CD4-positive, alpha-beta T cell (primary cell): Measurements from ENCODE around the gene CHPF2. TPM values are rescaled to one million over a fixed set of nuclear protein-coding genes. Genes with fewer than 3 reads are reported as not detected.

Experiments used
- ATAC-seq: fragments of 200-7000 bp; cut with Tn5 transposase; one replicate; pipeline ENCODE4 v1.10.0; 2022; ENCODE audit warnings: mild to moderate bottlenecking; ENCODE audit not compliant: poor library complexity
- CTCF ChIA-PET: fragments of 350-600 bp; sonication (Branson Sonifier 250); formaldehyde crosslinking; loops from one replicate; lab custom pipeline; 2021; ENCODE audit warnings: antibody characterized with exemption, inconsistent platforms; lab: Charles Lee
- POLR2A ChIA-PET: fragments of 350-600 bp; sonication (Branson Sonifier 250); formaldehyde crosslinking; loops from one replicate; lab custom pipeline; 2021; ENCODE audit warnings: antibody characterized with exemption, inconsistent platforms; lab: Charles Lee
- DNase-seq, 14 experiments: peaks; one replicate each; pipeline ENCODE4 v3.0.0-alpha.2; 2013 to 2020; ENCODE audit warnings: mixed read lengths in 2 of 14
- H3K27ac ChIP-seq, 2 donors: one replicate each; pipeline versions ENCODE4 v1.5.1 to v1.7.0; 2013; ENCODE audit warnings: low read length in 2 of 2, low read depth in 1 of 2, mild to moderate bottlenecking in 1 of 2
- H3K27me3 ChIP-seq, 2 experiments: 1 replicate in 1 of 2; 2 replicates in 1 of 2; pipeline versions ENCODE4 v1.6.1 to v1.7.0; 2013; ENCODE audit warnings: low read length in 2 of 2, control low read depth in 1 of 2, mild to moderate bottlenecking in 1 of 2, moderate library complexity in 1 of 2; ENCODE audit not compliant: insufficient read depth in 2 of 2, control insufficient read depth in 1 of 2
- H3K36me3 ChIP-seq: one replicate; pipeline ENCODE4 v1.6.1; 2013; ENCODE audit warnings: low read length, control low read depth; ENCODE audit not compliant: insufficient read depth
- H3K4me1 ChIP-seq: one replicate; pipeline ENCODE4 v1.6.1; 2013; ENCODE audit warnings: low read length, control low read depth; ENCODE audit not compliant: insufficient read depth
- H3K4me3 ChIP-seq: one replicate; pipeline ENCODE4 v1.5.1; 2013; ENCODE audit warnings: mild to moderate bottlenecking, low read length, moderate library complexity
- H3K9me3 ChIP-seq, 2 experiments: 1 replicate in 1 of 2; 2 replicates in 1 of 2; pipeline versions ENCODE4 v1.6.1 to v1.7.0; 2013; ENCODE audit warnings: low read length in 2 of 2, mild to moderate bottlenecking in 2 of 2, control low read depth in 1 of 2, moderate library complexity in 1 of 2; ENCODE audit not compliant: control insufficient read depth in 1 of 2, insufficient read depth in 1 of 2
- H3K27ac Mint-ChIP-seq: one replicate; pipeline ENCODE4 v1.8.0; 2020; ENCODE audit warnings: mixed read lengths
- H3K27me3 Mint-ChIP-seq: one replicate; pipeline ENCODE4 v1.8.0; 2021; ENCODE audit warnings: mixed read lengths
- H3K36me3 Mint-ChIP-seq: one replicate; pipeline ENCODE4 v1.8.0; 2021; ENCODE audit warnings: low read depth, mixed read lengths
- H3K4me1 Mint-ChIP-seq: one replicate; pipeline ENCODE4 v1.8.0; 2021; ENCODE audit warnings: low read depth, mixed read lengths
- H3K4me3 Mint-ChIP-seq: one replicate; pipeline ENCODE4 v1.8.0; 2020; ENCODE audit warnings: mild to moderate bottlenecking, mixed read lengths
- H3K9me3 Mint-ChIP-seq: one replicate; pipeline ENCODE4 v1.8.0; 2020; ENCODE audit warnings: mixed read lengths
- CTCF ChIP-seq: fragments of 200-600 bp; IDR thresholded peaks from one replicate; pipeline ENCODE4 v1.8.0; 2022; ENCODE audit warnings: antibody characterized with exemption, mild to moderate bottlenecking
- intact Hi-C, 2 experiments: fragments of 100-400 bp; cut with DNase I in 1 of 2; cut with micrococcal nuclease in 1 of 2; formaldehyde crosslinking; loops; one replicate each; pipeline versions ENCODE4 v1.15.1 to v1.9.0; 2023 to 2025; cut with DNase I, micrococcal nuclease
- total RNA-seq, 174 experiments: library from RNA in 2 of 174; stranded (reverse) in 2 of 174; gene quantifications; one replicate each; pipeline ENCODE4 v1.2.3 and lab custom pipeline; 2021 to 2026

The CHPF2 gene
- total RNA-seq, 2 experiments from 2014 or later: 29.6 to 30.5 TPM

GRCh38 chr7:151244196-151244840, 12.0 kb downstream of the CHPF2 start:
- H3K36me3 Mint-ChIP-seq: peaks cover 4% of the 10 kb centered on the region
- ChIA-PET CTCF (interaction anchor here (0.8 to 2.7 kb wide), 9 partner anchors 9 to 120 kb away, joined by 3 to 16 read pairs (median 9); partner anchors contain the start of genes ABCF2 and CHPF2), POLR2A (interaction anchor here (0.6 to 2.9 kb wide), 6 partner anchors 11 to 275 kb away, joined by 3 to 25 read pairs (median 4); partner anchors contain the start of genes ABCF2, CHPF2, NUB1 and RHEB)
- Histone ChIP-seq H3K27me3 (peaks cover 32 to 33% of the 10 kb centered on the region in 2 experiments), H3K27ac (no peak overlapping the region), H3K36me3 (peaks cover 5% of the 10 kb centered on the region), H3K9me3 (no peaks in the 10 kb centered on the region), H3K4me3 (peak overlapping the region; percentile 36), H3K4me1 (peaks cover 52% of the 10 kb centered on the region)
- H3K9me3 Mint-ChIP-seq: no peaks in the 10 kb centered on the region
- peaks cover 46% of the 10 kb centered on the region for H3K27me3 Mint-ChIP-seq
- peak in 12 of 14 experiments; percentile 30 to 82 (median 46) for DNase-seq
- H3K4me1 Mint-ChIP-seq: peaks cover 45% of the 10 kb centered on the region
- intact Hi-C loops: loop anchor here (1.0 to 10.0 kb wide), 5 partner anchors 18 to 120 kb away; partner anchors contain the start of genes ABCF2 (in 2 of the 2) and GBX1 (in 1 of the 2)
- peak; percentile 21 for ATAC-seq
- TF ChIP-seq CTCF: peak; percentile 77
- H3K27ac Mint-ChIP-seq: peak overlapping the region; percentile 63
- H3K4me3 Mint-ChIP-seq: peak overlapping the region; percentile 79

GRCh38 chr7:151244841-151245346, 12.6 kb downstream of the CHPF2 start:
- peaks cover 47% of the 10 kb centered on the region for H3K4me1 Mint-ChIP-seq
- no peak for ATAC-seq

More at GRCh38 chr7:151244841-151245346, 12.6 kb downstream of the CHPF2 start:
- TF ChIP-seq CTCF: no peak
- intact Hi-C loops: loop anchor here (1.0 to 10.0 kb wide), 6 partner anchors 18 to 121 kb away; partner anchors contain the start of genes ABCF2 (in 2 of the 2) and GBX1 (in 2 of the 2)
- ChIA-PET POLR2A (interaction anchor here (0.9 to 2.9 kb wide), 5 partner anchors 12 to 275 kb away, joined by 3 to 25 read pairs (median 4); partner anchors contain the start of genes ABCF2, CHPF2, NUB1 and RHEB), CTCF (interaction anchor here (1.0 to 2.7 kb wide), 8 partner anchors 10 to 121 kb away, joined by 4 to 16 read pairs (median 9); partner anchors contain the start of genes ABCF2 and CHPF2)
- H3K4me3 ChIP-seq: peak overlapping the region; percentile 47
- Mint-ChIP-seq H3K27ac (no peak overlapping the region), H3K36me3 (peaks cover 3% of the 10 kb centered on the region), H3K4me3 (peak overlapping the region; percentile 79), H3K27me3 (peaks cover 50% of the 10 kb centered on the region), H3K9me3 (no peaks in the 10 kb centered on the region)
- H3K36me3 ChIP-seq: no peaks in the 10 kb centered on the region
- DNase-seq: peak in 2 of 14 experiments; percentile 44 to 52
- H3K27ac ChIP-seq: no peak overlapping the region
- H3K9me3 ChIP-seq: no peaks in the 10 kb centered on the region
- peaks cover 34 to 38% of the 10 kb centered on the region in 2 experiments for H3K27me3 ChIP-seq
- H3K4me1 ChIP-seq: peaks cover 57% of the 10 kb centered on the region
